Embryonic facial prominence (tissue), 1 donor: ENCODE measurements around the gene TLL2.

ENCODE experiments used
- DNase-seq: peaks from one replicate; pipeline ENCODE4 v3.0.0-alpha.2; 2016; ENCODE audit errors: extremely low spot score

Gene TLL2

DNA sequence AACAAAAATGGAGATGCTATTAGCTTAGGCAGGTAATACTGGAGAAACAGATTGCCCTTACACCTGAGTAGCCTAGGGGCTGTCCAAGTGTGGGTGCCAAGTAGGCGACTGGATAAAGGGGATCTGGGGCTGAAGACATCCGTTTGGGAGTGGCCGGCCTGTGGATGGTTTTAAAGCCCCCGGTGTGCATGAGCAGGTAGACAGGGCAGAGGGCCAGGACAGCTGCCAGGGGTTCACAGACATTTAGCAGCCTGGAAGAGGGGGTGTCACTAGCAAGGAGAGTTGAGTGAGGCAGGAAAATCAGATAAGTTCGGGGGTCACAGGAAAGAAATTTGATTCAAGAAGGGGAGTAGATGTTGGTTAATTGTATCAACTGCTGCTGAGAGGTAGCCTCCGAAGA is 153.4 kb downstream of the TLL2 start:
- DNase-seq, result no peak

GRCh38 chr10:96359616-96360015 is 154.1 kb downstream of the TLL2 start:
- DNase-seq, result no peak

DNA sequence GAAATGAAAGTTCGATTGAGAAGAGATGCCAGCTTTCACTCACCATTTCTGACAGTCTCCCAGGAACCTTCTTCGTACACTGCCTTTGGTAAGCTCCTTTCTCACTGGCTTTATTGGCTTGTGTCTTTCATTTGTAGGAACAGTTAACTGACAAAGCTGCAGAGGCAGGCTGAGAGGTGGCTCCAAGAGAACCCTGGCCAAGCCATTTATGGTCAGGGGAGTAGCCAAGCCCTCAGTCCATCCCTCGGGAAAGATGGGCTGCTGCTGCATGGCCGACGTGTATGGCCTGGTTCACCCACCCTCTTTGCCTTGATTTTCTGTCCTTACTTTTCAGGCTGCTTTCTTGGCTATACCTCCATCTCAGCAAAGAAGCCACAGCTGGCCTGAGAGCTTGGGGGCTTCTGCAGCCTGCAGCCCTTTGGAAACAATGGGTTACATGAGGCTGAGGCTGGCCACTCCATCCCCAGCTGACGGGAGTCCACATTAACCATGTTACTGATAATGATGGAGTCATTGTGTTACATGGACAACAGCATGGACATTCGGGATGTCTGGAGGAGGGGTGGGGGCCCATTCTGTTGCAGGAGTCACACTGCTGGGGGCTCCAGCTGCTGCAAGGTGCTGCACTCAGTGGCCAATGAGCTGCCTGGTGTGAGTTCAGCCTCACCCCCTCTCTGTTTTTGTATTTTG is 154.7 kb downstream of the TLL2 start, which contains the start of gene OPALIN:
Gene OPALIN, minus strand, starts transcription at position 152 of the 690 bp plus-strand sequence. Its CDS starts 106 bp downstream, at position 46.
- DNase-seq, result no peak

GRCh38 chr10:96357038-96357620 is 156.6 kb downstream of the TLL2 start:
- no peak for DNase-seq

GRCh38 chr10:96352582-96352981 is 161.1 kb downstream of the TLL2 start:
- DNase-seq, result no peak

DNA sequence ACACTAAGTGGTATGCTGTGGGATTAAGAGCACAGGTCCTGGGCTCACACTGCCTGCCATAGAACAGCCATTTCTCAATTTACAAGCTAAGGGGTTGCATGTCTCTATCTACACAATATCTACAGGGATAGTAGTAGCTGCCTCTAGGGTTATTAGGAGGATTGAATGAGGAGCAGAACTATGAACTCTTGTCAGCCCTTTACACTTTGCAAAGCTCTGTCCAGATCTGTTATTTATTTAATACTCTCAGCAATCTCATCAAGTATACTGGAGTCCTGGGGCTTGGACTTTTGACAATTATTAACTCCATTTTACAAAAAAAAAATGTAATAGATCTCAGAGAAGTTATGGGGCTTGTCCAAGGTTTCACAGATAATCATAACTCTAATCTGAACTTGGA is 161.7 kb downstream of the TLL2 start:
- DNase-seq, result no peak

DNA sequence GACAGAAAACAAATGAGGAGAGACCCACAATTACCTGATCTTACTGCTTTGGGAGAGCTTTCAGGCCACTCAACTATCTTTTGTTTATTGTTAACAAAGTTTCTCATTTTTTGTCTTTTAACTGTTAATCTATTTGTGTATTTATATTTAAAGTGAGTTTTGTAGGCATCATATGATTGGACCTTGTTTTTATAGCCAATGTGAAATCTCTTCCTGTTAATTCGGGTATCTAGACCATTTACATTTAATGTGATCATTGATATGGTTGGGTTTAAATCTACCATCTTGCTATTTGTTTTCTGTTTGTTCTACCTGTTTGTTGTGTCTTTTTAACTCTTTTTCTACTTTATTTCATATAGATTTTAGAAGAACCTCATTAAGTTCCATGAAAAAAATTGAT is 167.4 kb downstream of the TLL2 start:
- no peak for DNase-seq

GRCh38 chr10:96345222-96345621 is 168.5 kb downstream of the TLL2 start:
- DNase-seq, result no peak

- DNase-seq, result no peak
Observed at GRCh38 chr10:96344178-96344577, 169.5 kb downstream of the TLL2 start.

GRCh38 chr10:96342402-96342801 is 171.3 kb downstream of the TLL2 start:
- no peak for DNase-seq

DNA sequence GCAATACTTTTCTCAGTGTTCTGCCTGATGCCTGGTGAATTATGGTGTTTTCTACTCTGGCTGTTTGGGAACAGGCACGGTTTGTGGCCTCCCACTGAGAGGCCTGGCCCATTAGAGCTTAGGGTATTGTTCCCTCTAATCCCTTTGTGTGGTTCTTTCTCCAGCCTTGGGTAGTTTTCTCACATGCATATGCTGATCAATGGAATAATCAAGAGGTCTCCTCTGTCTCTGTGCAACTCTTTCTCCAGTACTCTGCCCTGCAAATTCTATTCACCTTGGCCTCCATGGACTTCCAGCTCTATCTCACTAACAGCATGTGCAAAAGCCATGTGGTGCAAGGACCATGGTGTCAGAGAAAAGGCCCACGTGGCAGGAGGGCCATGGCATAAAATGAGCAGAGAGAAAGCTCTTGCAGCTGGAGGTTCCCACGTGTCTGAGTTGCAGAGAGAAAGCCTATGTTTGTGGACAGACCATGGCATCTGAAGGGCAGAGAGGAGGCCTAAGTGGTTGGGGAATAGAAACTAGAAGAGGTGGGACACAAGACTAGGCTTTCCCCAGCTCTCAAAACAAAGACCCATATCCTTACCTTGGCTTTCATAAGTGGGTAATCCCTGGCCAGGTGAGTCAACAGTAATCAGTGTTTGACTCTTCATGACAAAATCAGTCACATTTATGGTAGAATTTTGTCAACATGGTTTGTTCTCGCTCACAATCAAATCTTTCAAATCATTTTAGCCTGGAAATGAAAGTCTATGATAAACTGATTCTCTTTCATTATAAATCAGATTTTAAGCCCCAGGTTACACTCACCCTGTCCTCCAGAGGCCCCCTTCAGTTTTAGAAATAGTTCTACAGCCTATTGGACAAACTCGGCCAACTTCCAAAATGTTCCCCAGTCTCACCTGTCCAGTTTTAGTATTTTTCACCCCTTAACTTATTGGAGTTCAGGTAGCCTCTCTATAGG is 172.2 kb downstream of the TLL2 start:
- no peak for DNase-seq

DNA sequence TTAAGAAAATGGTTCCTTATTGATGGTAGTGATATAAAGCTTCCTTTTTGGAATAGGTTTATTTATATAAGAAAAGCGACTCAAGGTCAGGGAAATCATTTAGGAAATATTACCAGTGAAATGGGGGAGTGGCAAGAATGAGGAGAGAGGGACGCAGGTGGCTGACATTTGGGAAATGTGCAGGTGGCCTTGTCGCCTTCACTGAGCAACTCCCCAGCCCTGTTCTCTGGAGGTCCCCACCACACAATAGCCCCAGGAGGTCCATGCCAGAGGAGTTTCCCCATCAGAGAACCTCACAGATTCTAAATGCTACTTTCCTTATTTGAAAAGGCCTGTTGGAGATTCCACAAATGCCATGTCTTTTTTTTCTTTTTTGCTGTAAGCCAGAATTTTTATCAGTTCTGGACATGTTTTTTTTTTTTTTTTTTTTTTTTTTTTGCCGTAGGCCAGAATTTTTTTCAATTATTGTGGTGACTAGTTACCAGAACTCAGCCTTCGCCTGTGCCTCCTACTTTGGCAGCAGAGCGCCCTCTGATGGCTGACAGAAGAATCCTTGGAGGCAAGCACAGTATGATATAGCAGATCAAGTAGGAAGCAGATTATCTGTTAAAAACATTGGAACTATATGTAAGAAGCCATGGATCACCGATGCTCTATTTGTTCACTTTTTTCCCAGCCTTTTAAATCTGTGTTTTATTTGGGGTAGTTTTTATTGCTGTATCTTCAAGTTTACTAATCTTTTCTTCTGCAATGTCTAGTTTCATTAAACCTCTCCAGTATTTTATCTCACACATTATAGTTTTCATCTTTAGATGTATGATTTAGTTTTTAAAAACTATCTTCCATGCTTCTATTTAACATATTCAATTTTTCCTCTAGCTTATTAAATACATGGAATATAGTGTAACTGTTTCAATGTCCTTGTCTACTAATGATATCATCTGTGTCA is 173.5 kb downstream of the TLL2 start:
- peak; percentile 22 for DNase-seq

- no peak for DNase-seq
Observed at GRCh38 chr10:96339383-96339782, 174.3 kb downstream of the TLL2 start.

GRCh38 chr10:96338279-96338925 is 175.3 kb downstream of the TLL2 start:
- no peak for DNase-seq

- no peak for DNase-seq
Observed at GRCh38 chr10:96337106-96337505, 176.6 kb downstream of the TLL2 start.

GRCh38 chr10:96334616-96335526 is 178.9 kb downstream of the TLL2 start:
- no peak for DNase-seq

GRCh38 chr10:96333101-96333500 is 180.6 kb downstream of the TLL2 start:
- no peak for DNase-seq

- DNase-seq, result no peak
Observed at GRCh38 chr10:96327462-96327861, 186.3 kb downstream of the TLL2 start.

GRCh38 chr10:96325719-96326373 is 187.9 kb downstream of the TLL2 start:
- DNase-seq, result no peak
